HepG2 (cell line): ENCODE data around the gene MT1F. TPM values are rescaled to one million over a fixed set of nuclear protein-coding genes. Genes with fewer than 3 reads are reported as not detected.

Experiments
- ATF7 ChIP-seq, 2 experiments: fragments of 450-650 bp in 1 of 2; sonication (generic) in 1 of 2; formaldehyde crosslinking in 1 of 2; IDR thresholded peaks; 2 replicates each; pipeline versions ENCODE4 v1.4.0 to v1.6.1; 2016 to 2020; ENCODE audit warnings: antibody characterized with exemption in 1 of 2, mild to moderate bottlenecking in 1 of 2, missing genetic modification reagents in 1 of 2
- ATF7-NPFF ChIP-seq: sonication (generic); formaldehyde crosslinking; IDR thresholded peaks from 2 replicates; pipeline ENCODE4 v1.8.1; 2023; ENCODE audit warnings: mild to moderate bottlenecking, low read depth, missing genetic modification reagents, moderate library complexity
- CTCF ChIP-seq: sonication (generic); formaldehyde crosslinking; IDR thresholded peaks from 2 replicates; pipeline ENCODE4 v1.5.0; 2020; ENCODE audit warnings: mild to moderate bottlenecking, missing genetic modification reagents, moderate library complexity
- HIC2 ChIP-seq: sonication (generic); formaldehyde crosslinking; IDR thresholded peaks from 2 replicates; pipeline ENCODE4 v1.9.0; 2022; ENCODE audit warnings: low read depth, missing genetic modification reagents
- HOXA5 ChIP-seq: sonication (generic); formaldehyde crosslinking; IDR thresholded peaks from 2 replicates; pipeline ENCODE4 v1.4.0; 2020; ENCODE audit warnings: missing genetic modification reagents
- IKZF4 ChIP-seq: sonication (generic); formaldehyde crosslinking; IDR thresholded peaks from 2 replicates; pipeline ENCODE4 v1.5.1; 2020; ENCODE audit warnings: borderline replicate concordance, mild to moderate bottlenecking, low read depth, missing genetic modification reagents; ENCODE audit errors: not compliant biosample characterization
- NR2F6 ChIP-seq, 2 experiments: IDR thresholded peaks; 2 replicates each; pipeline ENCODE4 v1.6.1; 2016; ENCODE audit warnings: antibody characterized with exemption in 1 of 2, mild to moderate bottlenecking in 1 of 2
- SIN3A ChIP-seq: IDR thresholded peaks from 2 replicates; pipeline ENCODE4 v1.6.1; 2011; ENCODE audit warnings: low read depth, mild to moderate bottlenecking, control low read depth, low read length, borderline replicate concordance
- SMARCE1 ChIP-seq: fragments of 450-650 bp; IDR thresholded peaks from 2 replicates; pipeline ENCODE4 v1.6.1; 2017; ENCODE audit warnings: borderline replicate concordance
- SNAI1 ChIP-seq: sonication (generic); formaldehyde crosslinking; IDR thresholded peaks from 2 replicates; pipeline ENCODE4 v1.5.0; 2020; ENCODE audit warnings: mild to moderate bottlenecking, missing genetic modification reagents, borderline replicate concordance
- TOPORS ChIP-seq: sonication (generic); formaldehyde crosslinking; IDR thresholded peaks from 2 replicates; pipeline ENCODE4 v1.8.0; 2023; ENCODE audit warnings: mild to moderate bottlenecking, missing genetic modification reagents
- ZBTB21 ChIP-seq: sonication (generic); formaldehyde crosslinking; IDR thresholded peaks from 2 replicates; pipeline ENCODE4 v1.4.0; 2020; ENCODE audit warnings: missing genetic modification reagents
- ZBTB34 ChIP-seq: sonication (generic); formaldehyde crosslinking; IDR thresholded peaks from 2 replicates; pipeline ENCODE4 v1.8.0; 2022; ENCODE audit warnings: mild to moderate bottlenecking, missing genetic modification reagents
- ZHX1 ChIP-seq: sonication (generic); formaldehyde crosslinking; IDR thresholded peaks from 2 replicates; pipeline ENCODE4 v1.8.1; 2022; ENCODE audit warnings: low read depth, mild to moderate bottlenecking, missing genetic modification reagents
- ZNF513 ChIP-seq: sonication (generic); formaldehyde crosslinking; conservative IDR thresholded peaks from 2 replicates; pipeline ENCODE4 v1.5.0; 2020; ENCODE audit warnings: missing genetic modification reagents
- ZNF552 ChIP-seq: sonication (generic); formaldehyde crosslinking; IDR thresholded peaks from 2 replicates; pipeline ENCODE4 v1.9.0; 2022; ENCODE audit warnings: missing genetic modification reagents, mild to moderate bottlenecking, borderline replicate concordance
- ZNF724P ChIP-seq: sonication (generic); formaldehyde crosslinking; IDR thresholded peaks from 2 replicates; pipeline ENCODE4 v1.8.0; 2022; ENCODE audit warnings: missing genetic modification reagents, borderline replicate concordance
- ZSCAN29 ChIP-seq: sonication (generic); formaldehyde crosslinking; conservative IDR thresholded peaks from 2 replicates; pipeline ENCODE4 v1.4.0; 2020; ENCODE audit warnings: mild to moderate bottlenecking, missing genetic modification reagents
- polyA plus RNA-seq, 8 experiments: library from polyadenylated mRNA; depleted of rRNA in 3 of 8; stranded (reverse) in 7 of 8; unstranded in 1 of 8; fragments of >200 nt; fragmentation: Illumina TruSeq in 4 of 8; extraction: Trizol in 4 of 8; gene quantifications; 2 replicates each; pipeline versions ENCODE4 v1.2.1 to v1.2.3, GENCODE V29; 2011 to 2016; ENCODE audit warnings: low read depth in 4 of 8, missing spikeins in 1 of 8, mixed read lengths in 1 of 8; ENCODE audit not compliant: insufficient read depth in 1 of 8
- total RNA-seq, 5 experiments: library from RNA; depleted of rRNA; stranded (reverse); fragments of >200 nt; fragmentation: Illumina TruSeq; extraction: Trizol; gene quantifications; 2 replicates each; pipeline ENCODE4 v1.2.3, GENCODE V29; 2016; ENCODE audit warnings: low read depth in 1 of 5

The MT1F gene
- total and polyA plus RNA-seq, 2 of the 13 experiments (the other 11 are each of a cell fraction or from before 2014, with no cell fraction given) = 1.9 to 169 TPM

- peak; percentile 39; the same call in 1 of the 2 replicates for TF ChIP-seq ATF7-NPFF (CRISPR knock-in tag)
- 0 out of 2 replicates have a peak, but pooled peaks have one; percentile 19 for TF ChIP-seq TOPORS (CRISPR knock-in tag)
- TF ChIP-seq SMARCE1 = no peak
- TF ChIP-seq HIC2 (CRISPR knock-in tag) = peak; percentile 47; the same call in 1 of the 2 replicates
- TF ChIP-seq ZNF513 = no peak
- TF ChIP-seq NR2F6 (IDR thresholded peaks at IDR 0.05) = no peak
- no peak for TF ChIP-seq NR2F6 (CRISPR knock-in tag; IDR thresholded peaks at IDR 0.05)
- peak; percentile 10; the same call in 1 of the 2 replicates for TF ChIP-seq ZSCAN29 (CRISPR knock-in tag)
- 0 out of 2 replicates have a peak, but pooled peaks have one; percentile 10 for TF ChIP-seq SIN3A
- 0 out of 2 replicates have a peak, but pooled peaks have one; percentile 21 for TF ChIP-seq ZBTB34 (CRISPR knock-in tag)
- no peak for TF ChIP-seq HOXA5 (CRISPR knock-in tag)
- TF ChIP-seq IKZF4 (CRISPR knock-in tag) = no peak
- TF ChIP-seq ZBTB21 (CRISPR knock-in tag) = 0 out of 2 replicates have a peak, but pooled peaks have one; percentile 5
- TF ChIP-seq ZNF724P (CRISPR knock-in tag) = 0 out of 2 replicates have a peak, but pooled peaks have one; percentile 49
- no peak for TF ChIP-seq ATF7 (IDR thresholded peaks at IDR 0.05)
- TF ChIP-seq ATF7 (CRISPR knock-in tag; IDR thresholded peaks at IDR 0.05) = peak; percentile 40; the same call in 1 of the 2 replicates
- peak; percentile 68; the same call in 1 of the 2 replicates for TF ChIP-seq SNAI1 (CRISPR knock-in tag)
- 0 out of 2 replicates have a peak, but pooled peaks have one; percentile 9 for TF ChIP-seq CTCF
- 0 out of 2 replicates have a peak, but pooled peaks have one; percentile 21 for TF ChIP-seq ZHX1 (CRISPR knock-in tag)
- TF ChIP-seq ZNF552 (CRISPR knock-in tag) = 0 out of 2 replicates have a peak, but pooled peaks have one; percentile 43
Observed at GRCh38 chr16:56608876-56609462, 48.8 kb upstream of the MT1F start (continued).
